Smooth muscle cell of the pulmonary artery (primary cell): Measurements from ENCODE around the gene MAB21L1. TPM values are rescaled to one million over a fixed set of nuclear protein-coding genes. Genes with fewer than 3 reads are reported as not detected.

ENCODE experiments used
- total RNA-seq: library from RNA; depleted of rRNA; stranded (reverse); fragments of >200 nt; gene quantifications from 2 replicates; pipeline ENCODE4 v1.2.3, GENCODE V29; 2014

Gene MAB21L1
- total RNA-seq: 3.3 and 3.6 TPM in 2 replicates

GRCh38 chr13:35475960-35476943, at the start of gene MAB21L1:
Gene MAB21L1, minus strand, starts transcription at chr13:35476689. Its CDS starts 551 bp downstream, at chr13:35476138.

